MM.1S (cell line): ENCODE results near the gene MAP2K6.

Experiments used
- EZH2 ChIP-seq: fragments of 300-600 bp; sonication (generic); optimal IDR thresholded peaks from 2 replicates; pipeline ENCODE3; 2017; ENCODE audit warnings: low read depth, mild to moderate bottlenecking, antibody characterized with exemption, low read length, mixed read lengths
- TF ChIP-seq, protein P1 (sequence below): fragments of 300-600 bp; sonication (generic); IDR thresholded peaks from 2 replicates; pipeline ENCODE4 v1.5.1; 2016; ENCODE audit warnings: antibody characterized with exemption, low read length, mixed read lengths

GRCh38 chr17:69405096-69405495, 9.4 kb upstream of the MAP2K6 start:
- TF ChIP-seq, protein P1, sequence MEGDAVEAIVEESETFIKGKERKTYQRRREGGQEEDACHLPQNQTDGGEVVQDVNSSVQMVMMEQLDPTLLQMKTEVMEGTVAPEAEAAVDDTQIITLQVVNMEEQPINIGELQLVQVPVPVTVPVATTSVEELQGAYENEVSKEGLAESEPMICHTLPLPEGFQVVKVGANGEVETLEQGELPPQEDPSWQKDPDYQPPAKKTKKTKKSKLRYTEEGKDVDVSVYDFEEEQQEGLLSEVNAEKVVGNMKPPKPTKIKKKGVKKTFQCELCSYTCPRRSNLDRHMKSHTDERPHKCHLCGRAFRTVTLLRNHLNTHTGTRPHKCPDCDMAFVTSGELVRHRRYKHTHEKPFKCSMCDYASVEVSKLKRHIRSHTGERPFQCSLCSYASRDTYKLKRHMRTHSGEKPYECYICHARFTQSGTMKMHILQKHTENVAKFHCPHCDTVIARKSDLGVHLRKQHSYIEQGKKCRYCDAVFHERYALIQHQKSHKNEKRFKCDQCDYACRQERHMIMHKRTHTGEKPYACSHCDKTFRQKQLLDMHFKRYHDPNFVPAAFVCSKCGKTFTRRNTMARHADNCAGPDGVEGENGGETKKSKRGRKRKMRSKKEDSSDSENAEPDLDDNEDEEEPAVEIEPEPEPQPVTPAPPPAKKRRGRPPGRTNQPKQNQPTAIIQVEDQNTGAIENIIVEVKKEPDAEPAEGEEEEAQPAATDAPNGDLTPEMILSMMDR, result no peak
- no peak for TF ChIP-seq EZH2
